Upper lobe of right lung (tissue), 1 donor: ENCODE measurements around the gene DAP. TPM values are rescaled to one million over a fixed set of nuclear protein-coding genes. Genes with fewer than 3 reads are reported as not detected.

Experiments used
- ATAC-seq: fragments of 200-7000 bp; cut with Tn5 transposase; one replicate; pipeline ENCODE4 v1.9.1; 2020; ENCODE audit warnings: mild to moderate bottlenecking, moderate library complexity
- DNase-seq: peaks from one replicate; pipeline ENCODE4 v3.0.0-alpha.2; 2020
- H3K27ac ChIP-seq: fragments of 200-600 bp; one replicate; pipeline ENCODE4 v1.8.0; 2022
- H3K27me3 ChIP-seq: fragments of 200-600 bp; one replicate; pipeline ENCODE4 v1.8.0; 2022; ENCODE audit warnings: mild to moderate bottlenecking
- H3K36me3 ChIP-seq: fragments of 200-600 bp; one replicate; pipeline ENCODE4 v1.8.0; 2022
- H3K4me1 ChIP-seq: fragments of 200-600 bp; one replicate; pipeline ENCODE4 v1.8.0; 2022
- H3K4me3 ChIP-seq: fragments of 200-600 bp; one replicate; pipeline ENCODE4 v1.8.0; 2022; ENCODE audit warnings: mild to moderate bottlenecking
- H3K9me3 ChIP-seq: fragments of 200-600 bp; one replicate; pipeline ENCODE4 v1.8.0; 2022
- intact Hi-C: fragments of 100-400 bp; cut with DNase I; formaldehyde crosslinking; loops from one replicate; pipeline ENCODE4 v1.11.0; 2022
- total RNA-seq: library from RNA; stranded (reverse); fragmentation: NEBNext Ultra II Directional; extraction: Animal tissue kit (Norgen Biotek cat#: 25700); gene quantifications from one replicate; pipeline ENCODE4 v1.2.1, GENCODE V29; 2021
- TF ChIP-seq, protein P1 (sequence below): fragments of 200-600 bp; IDR thresholded peaks from one replicate; pipeline ENCODE4 v1.8.0; 2022; ENCODE audit warnings: antibody characterized with exemption
- donor health status: DM: no; HTN: yes; CAD: no; lungs with severe emphysema.

DAP gene
- total RNA-seq, 1 donor from 2014 or later = 105 TPM

DNA sequence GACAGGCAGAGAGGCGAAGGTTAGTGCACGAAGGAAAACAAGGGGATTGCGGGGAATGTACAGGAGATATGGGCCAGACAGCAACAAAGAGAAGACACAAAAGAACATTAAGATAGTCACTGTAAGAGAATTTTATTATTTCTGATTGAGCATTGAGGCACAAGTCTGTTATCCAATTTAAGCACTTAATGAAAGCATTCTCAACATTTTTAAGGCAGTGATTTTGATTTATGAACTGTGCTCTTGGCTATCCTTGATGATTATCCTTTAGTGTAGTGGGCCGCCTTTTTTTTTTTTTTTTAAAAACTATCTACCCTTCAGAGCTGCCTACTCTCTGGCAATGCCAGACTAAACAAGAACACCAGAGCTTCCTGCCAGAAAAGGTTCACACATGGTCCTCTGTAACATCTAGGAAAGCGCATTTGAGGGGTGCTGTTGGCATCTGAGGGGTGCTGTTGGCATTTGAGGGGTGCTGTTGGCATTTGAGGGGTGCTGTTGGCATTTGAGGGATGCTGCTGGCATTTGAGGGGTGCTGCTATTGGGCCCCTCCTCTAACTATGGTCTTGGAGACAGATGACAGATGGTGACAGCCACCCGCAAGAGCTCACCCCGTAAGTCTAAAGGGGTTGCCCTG lies 3.0 kb downstream of the DAP start:
- Histone ChIP-seq H3K4me3 (no peak overlapping the region), H3K27me3 (no peaks in the 10 kb centered on the region), H3K4me1 (peaks cover 38% of the 10 kb centered on the region), H3K36me3 (peaks cover 4% of the 10 kb centered on the region), H3K9me3 (no peaks in the 10 kb centered on the region), H3K27ac (no peak overlapping the region)
- intact Hi-C loops = no loop called here
- TF ChIP-seq, protein P1, sequence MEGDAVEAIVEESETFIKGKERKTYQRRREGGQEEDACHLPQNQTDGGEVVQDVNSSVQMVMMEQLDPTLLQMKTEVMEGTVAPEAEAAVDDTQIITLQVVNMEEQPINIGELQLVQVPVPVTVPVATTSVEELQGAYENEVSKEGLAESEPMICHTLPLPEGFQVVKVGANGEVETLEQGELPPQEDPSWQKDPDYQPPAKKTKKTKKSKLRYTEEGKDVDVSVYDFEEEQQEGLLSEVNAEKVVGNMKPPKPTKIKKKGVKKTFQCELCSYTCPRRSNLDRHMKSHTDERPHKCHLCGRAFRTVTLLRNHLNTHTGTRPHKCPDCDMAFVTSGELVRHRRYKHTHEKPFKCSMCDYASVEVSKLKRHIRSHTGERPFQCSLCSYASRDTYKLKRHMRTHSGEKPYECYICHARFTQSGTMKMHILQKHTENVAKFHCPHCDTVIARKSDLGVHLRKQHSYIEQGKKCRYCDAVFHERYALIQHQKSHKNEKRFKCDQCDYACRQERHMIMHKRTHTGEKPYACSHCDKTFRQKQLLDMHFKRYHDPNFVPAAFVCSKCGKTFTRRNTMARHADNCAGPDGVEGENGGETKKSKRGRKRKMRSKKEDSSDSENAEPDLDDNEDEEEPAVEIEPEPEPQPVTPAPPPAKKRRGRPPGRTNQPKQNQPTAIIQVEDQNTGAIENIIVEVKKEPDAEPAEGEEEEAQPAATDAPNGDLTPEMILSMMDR = no peak
- DNase-seq = no peak
- no peak for ATAC-seq

DNA sequence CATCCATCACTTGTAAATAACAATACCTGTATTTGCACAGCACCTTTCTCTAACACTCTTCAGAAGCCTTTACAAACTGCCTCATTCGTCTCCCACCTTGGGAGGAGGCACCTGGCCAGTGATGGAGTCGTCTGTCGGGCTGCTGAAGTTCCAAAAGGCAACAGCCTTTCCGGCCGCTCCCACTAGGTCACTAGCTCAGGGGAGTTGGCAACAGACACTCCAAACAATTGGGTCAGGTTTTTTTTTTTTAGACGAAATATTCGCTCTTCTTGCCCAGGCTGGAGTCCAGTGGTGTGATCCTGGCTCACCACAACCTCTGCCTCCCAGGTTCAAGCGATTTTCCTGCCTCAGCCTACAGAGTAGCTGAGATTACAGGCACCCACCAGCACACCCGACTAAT lies 4.0 kb downstream of the DAP start:
- no peak overlapping the region for H3K27ac ChIP-seq
- no peak overlapping the region for H3K4me3 ChIP-seq
- DNase-seq = no peak
- H3K27me3 ChIP-seq = no peaks in the 10 kb centered on the region
- no peak for ATAC-seq
- H3K9me3 ChIP-seq = no peaks in the 10 kb centered on the region
- peaks cover 29% of the 10 kb centered on the region for H3K4me1 ChIP-seq
- TF ChIP-seq, protein P1 = no peak
- intact Hi-C loops = no loop called here
- H3K36me3 ChIP-seq = peaks cover 12% of the 10 kb centered on the region

DNA sequence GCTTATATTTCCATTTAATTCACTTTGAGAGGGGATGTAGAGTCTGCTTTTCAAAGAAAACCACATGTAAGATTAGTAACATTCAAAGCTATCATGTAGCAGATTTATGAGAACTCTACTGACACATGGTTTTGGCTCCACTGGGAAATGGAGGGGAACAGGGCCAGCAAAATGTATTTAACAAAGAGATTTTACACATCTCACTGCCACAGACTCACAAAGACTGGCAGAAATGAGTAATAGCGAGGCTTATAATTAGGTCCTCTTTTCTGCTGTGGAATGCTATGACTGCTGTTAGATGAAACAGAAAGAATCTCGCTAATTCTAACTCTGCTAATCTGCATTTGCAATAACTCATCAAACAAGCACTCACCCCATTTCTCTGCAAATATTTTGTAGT lies 4.5 kb downstream of the DAP start:
- H3K4me1 ChIP-seq = peaks cover 24% of the 10 kb centered on the region
- peaks cover 17% of the 10 kb centered on the region for H3K36me3 ChIP-seq
- intact Hi-C loops = no loop called here
- H3K27me3 ChIP-seq = no peaks in the 10 kb centered on the region
- H3K27ac ChIP-seq = no peak overlapping the region
- ATAC-seq = no peak
- H3K9me3 ChIP-seq = no peaks in the 10 kb centered on the region
- H3K4me3 ChIP-seq = no peak overlapping the region
- TF ChIP-seq, protein P1 = no peak
- DNase-seq = no peak

DNA sequence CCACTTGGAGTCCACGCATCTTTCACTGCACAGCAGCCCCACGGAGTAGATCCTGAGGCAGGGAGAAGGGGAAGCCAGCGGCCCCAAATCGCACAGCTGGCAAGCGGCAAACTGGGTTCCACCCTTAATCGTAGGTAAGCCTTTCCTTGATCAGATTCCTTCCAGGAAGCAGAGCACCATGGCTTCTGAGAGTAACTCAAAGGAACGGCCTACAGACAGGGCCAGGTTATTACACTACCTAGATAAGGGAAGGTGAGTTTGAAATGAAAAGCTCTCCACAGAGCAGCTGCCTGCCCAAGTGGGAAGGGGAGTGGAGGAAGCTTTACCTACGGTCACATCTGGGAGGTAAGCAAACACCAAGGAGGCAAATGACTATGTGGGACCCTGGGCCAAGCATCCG lies 7.9 kb downstream of the DAP start:
- DNase-seq = no peak
- peaks cover 38% of the 10 kb centered on the region for H3K36me3 ChIP-seq
- no peaks in the 10 kb centered on the region for H3K27me3 ChIP-seq
- TF ChIP-seq, protein P1 = no peak
- no peak overlapping the region for H3K4me3 ChIP-seq
- no peak overlapping the region for H3K27ac ChIP-seq
- intact Hi-C loops = no loop called here
- no peak for ATAC-seq
- H3K4me1 ChIP-seq = peaks cover 7% of the 10 kb centered on the region
- no peaks in the 10 kb centered on the region for H3K9me3 ChIP-seq

DNA sequence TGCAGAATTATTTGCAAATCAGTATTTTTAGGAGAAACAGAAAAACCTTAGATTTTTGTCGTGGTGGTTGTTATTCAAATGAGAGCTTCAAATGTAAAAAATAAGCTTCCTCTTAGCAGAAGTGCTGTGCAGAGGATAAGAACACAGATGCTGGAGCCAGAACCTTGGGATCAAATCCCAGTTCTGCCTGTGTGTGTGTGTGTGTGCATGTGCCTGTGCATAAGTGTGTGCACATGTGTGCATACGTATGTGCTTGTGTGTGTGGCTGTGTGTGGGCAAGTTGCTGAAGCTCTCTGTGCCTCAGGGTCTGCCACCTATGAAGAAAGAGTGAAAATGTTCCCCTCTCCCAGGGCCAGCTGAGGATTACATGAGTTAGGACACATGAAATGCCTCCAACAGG lies 8.6 kb downstream of the DAP start:
- intact Hi-C loops = no loop called here
- DNase-seq (no peak), ATAC-seq (no peak)
- no peaks in the 10 kb centered on the region for H3K27me3 ChIP-seq
- H3K27ac ChIP-seq = no peak overlapping the region
- peaks cover 7% of the 10 kb centered on the region for H3K4me1 ChIP-seq
- H3K4me3 ChIP-seq = no peak overlapping the region
- TF ChIP-seq, protein P1 = no peak
- no peaks in the 10 kb centered on the region for H3K9me3 ChIP-seq
- H3K36me3 ChIP-seq = peaks cover 44% of the 10 kb centered on the region

DNA sequence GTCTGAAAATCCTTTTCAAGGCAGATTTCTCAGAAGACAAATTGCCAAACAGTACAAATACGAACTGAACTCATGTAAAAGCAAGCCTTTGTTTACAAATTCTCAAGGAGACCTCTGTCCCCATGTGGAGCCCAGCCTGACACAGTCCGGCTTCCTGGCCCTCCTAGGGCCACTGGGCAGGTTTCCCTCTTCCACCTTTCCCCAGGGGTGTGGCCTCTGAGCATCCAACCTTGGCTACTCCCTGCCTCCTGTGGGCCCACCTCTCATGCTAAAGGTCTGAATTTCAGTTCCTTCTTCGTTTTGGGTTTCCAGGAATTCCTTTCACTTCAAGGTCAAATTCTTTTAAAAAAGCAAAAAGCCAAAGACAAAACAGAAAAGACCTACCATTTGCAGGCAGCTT lies 10.1 kb downstream of the DAP start:
- H3K4me1 ChIP-seq = peaks cover 4% of the 10 kb centered on the region

More for the DNA sequence above, 10.1 kb downstream of the DAP start:
- DNase-seq (no peak), ATAC-seq (no peak)
- Histone ChIP-seq H3K27me3 (no peaks in the 10 kb centered on the region), H3K36me3 (peaks cover 59% of the 10 kb centered on the region), H3K27ac (no peak overlapping the region), H3K4me3 (no peak overlapping the region), H3K9me3 (no peaks in the 10 kb centered on the region)
- TF ChIP-seq, protein P1 = no peak
- intact Hi-C loops = no loop called here
